GM12892 (cell line): ENCODE results near the gene STAC2.

Experiments used
- POLR2A ChIP-seq: IDR thresholded peaks from 2 replicates; pipeline ENCODE4 v1.6.1; 2011; ENCODE audit warnings: low read depth, low read length, control low read depth
- TAF1 ChIP-seq: IDR thresholded peaks from 2 replicates; pipeline ENCODE4 v1.6.1; 2011; ENCODE audit warnings: low read depth, mild to moderate bottlenecking, control low read depth, low read length, borderline replicate concordance

DNA sequence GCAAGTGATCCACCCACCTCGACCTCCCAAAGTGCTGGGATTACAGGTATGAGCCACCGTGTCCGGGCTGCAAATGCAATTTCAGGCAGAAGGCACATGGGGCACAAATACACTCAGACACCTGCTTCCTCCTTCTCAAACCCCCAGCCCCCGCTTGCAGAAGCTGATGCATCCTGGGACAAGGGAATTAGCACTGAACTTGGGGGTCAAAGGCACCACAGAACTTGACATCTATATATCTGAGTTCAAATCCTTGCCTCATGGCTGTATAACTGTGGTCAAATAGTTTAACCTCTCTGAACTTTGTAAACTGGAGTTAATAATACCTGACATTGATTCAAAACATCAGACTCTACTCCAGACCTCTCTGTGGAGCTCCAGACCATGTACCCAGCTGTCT is 55.6 kb downstream of the STAC2 start:
- TF ChIP-seq POLR2A = no peak
- TF ChIP-seq TAF1 = no peak
